Lower leg skin (tissue), 4 donors: Measurements from ENCODE around the gene HEATR5A. TPM values are rescaled to one million over a fixed set of nuclear protein-coding genes. Genes with fewer than 3 reads are reported as not detected.

Experiments
- DNase-seq, 2 donors: peaks; one replicate each; pipeline ENCODE4 v3.0.0-alpha.2; 2019; ENCODE audit warnings: low spot score in 2 of 2
- H3K4me3 ChIP-seq: fragments of 200-600 bp; sonication (generic); 2 replicates; pipeline ENCODE4 v1.5.1; 2017; ENCODE audit warnings: mild to moderate bottlenecking, low read depth; ENCODE audit not compliant: poor library complexity, severe bottlenecking
- POLR2A ChIP-seq, 2 donors: fragments of 450-650 bp; IDR thresholded peaks; one replicate each; pipeline ENCODE4 v1.6.1; 2016 to 2017; ENCODE audit warnings: antibody characterized with exemption in 2 of 2, mild to moderate bottlenecking in 1 of 2, moderate library complexity in 1 of 2
- WGBS, 2 donors: methylation state at CpG; one replicate each; pipeline ENCODE4 v1.1.5; 2018; 5-methylcytosine and 5-hydroxymethylcytosine counted together
- intact Hi-C: fragments of 100-400 bp; cut with DNase I; formaldehyde crosslinking; loops from one replicate; pipeline ENCODE4 v1.15.0; 2023; ENCODE audit warnings: low total_unique reads
- total RNA-seq, 4 donors: library from RNA; depleted of rRNA; stranded (reverse); fragments of >200 nt; gene quantifications; one replicate each; pipeline ENCODE4 v1.1.0, GENCODE V29; 2016
- TF ChIP-seq, protein P1 (sequence below), 3 donors: fragments of 450-650 bp; IDR thresholded peaks; one replicate each; pipeline ENCODE4 v1.5.1; 2016; ENCODE audit warnings: antibody characterized with exemption in 3 of 3, mild to moderate bottlenecking in 3 of 3, moderate library complexity in 2 of 3

HEATR5A gene
- total RNA-seq, 4 donors from 2014 or later, result 7.3 to 11.6 (median 9.8) TPM

DNA sequence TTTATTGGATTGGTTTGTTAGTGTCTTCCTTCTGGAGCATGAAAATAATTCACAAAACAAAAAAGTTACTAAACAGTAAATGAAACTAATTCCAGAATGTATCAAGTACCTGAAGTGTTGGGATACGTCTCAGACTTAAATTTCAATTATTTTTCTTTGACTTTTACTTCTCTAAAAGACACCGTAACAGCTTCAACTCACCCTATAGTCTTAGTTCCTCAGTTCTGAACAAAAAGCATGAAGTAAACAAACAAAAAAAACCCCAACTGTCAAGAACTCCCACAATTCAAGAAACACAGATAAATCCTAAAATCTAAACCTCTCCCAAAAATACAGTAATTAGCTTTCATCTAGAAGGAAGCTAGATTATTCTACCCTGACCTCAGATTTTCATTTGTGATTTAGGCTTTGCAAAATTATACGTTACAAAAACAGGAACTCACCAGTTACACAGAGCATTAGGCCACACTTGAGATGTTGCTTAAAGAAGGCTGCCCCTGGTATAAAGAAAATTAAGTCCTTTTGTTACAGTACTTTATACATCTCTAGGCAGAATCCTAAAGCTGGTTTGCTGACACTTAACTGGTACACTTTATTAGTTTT is 10.2 kb downstream of the HEATR5A start:
- H3K4me3 ChIP-seq, result no peak overlapping the region

DNA sequence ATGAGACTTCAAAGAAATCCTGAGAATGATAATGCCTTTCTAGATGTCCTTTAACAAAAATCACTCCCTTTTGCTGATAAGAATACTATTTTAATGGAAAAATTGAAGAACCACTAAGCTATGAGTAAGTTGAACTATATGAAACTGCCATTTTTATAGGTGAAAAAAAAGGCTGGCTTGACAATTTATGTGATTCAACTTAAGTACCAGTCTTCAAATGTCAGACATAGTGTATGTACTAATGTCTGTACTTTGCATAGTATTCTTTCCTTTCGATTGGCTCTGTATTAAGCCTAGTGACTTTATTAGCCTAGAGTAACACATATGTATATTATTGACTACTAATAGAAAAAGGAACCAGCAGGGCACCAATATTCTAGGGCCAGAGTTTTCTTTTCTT is 11.9 kb downstream of the HEATR5A start:
- WGBS, 2 donors, result 95 to 97% methylated on average over 1 of the region's 1 CpG
- TF ChIP-seq POLR2A (IDR thresholded peaks at IDR 0.05), result no peak
- TF ChIP-seq, protein P1, sequence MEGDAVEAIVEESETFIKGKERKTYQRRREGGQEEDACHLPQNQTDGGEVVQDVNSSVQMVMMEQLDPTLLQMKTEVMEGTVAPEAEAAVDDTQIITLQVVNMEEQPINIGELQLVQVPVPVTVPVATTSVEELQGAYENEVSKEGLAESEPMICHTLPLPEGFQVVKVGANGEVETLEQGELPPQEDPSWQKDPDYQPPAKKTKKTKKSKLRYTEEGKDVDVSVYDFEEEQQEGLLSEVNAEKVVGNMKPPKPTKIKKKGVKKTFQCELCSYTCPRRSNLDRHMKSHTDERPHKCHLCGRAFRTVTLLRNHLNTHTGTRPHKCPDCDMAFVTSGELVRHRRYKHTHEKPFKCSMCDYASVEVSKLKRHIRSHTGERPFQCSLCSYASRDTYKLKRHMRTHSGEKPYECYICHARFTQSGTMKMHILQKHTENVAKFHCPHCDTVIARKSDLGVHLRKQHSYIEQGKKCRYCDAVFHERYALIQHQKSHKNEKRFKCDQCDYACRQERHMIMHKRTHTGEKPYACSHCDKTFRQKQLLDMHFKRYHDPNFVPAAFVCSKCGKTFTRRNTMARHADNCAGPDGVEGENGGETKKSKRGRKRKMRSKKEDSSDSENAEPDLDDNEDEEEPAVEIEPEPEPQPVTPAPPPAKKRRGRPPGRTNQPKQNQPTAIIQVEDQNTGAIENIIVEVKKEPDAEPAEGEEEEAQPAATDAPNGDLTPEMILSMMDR (IDR thresholded peaks at IDR 0.05), result no peak
- no peak for DNase-seq
- no peak overlapping the region for H3K4me3 ChIP-seq
- intact Hi-C loops, result no loop called here

More for the DNA sequence above, 10.2 kb downstream of the HEATR5A start:
- DNase-seq, result no peak
- intact Hi-C loops, result no loop called here
- no peak for TF ChIP-seq POLR2A (IDR thresholded peaks at IDR 0.05)
- TF ChIP-seq, protein P1 (IDR thresholded peaks at IDR 0.05), result no peak
- 79 to 81% methylated on average over 3 of the region's 3 CpGs for WGBS, 2 donors

DNA sequence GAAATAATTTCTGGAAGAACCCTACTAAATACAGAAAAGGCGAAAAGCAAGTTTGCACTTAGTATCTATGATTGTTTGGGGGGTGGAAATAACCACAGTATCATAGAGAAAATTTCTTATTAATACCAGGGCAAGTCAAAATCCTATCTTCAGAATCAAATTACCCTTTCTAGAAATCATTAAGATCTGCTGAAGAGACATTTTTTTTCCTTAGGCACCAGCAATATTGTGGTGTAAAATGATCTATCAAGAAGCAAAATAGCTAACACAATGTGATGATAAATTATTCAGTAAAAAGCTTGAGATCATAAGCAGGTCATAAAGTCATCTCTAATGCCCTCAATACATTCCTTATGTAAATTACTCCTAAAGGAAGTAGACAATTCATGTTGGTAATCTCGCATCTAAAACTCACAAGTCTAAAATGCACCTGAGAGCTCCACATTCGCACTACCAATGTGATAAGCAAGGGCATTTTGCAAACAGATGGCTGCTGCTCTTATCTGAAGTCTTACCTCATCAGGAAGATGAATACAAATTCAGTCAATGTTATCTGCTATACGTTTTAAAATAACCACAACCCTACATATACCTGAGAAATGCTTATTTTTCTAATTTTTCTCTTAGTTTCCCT is 14.6 kb downstream of the HEATR5A start:
- no peak for DNase-seq
- intact Hi-C loops, result no loop called here
- TF ChIP-seq, protein P1 (IDR thresholded peaks at IDR 0.05), result no peak
- no peak for TF ChIP-seq POLR2A (IDR thresholded peaks at IDR 0.05)
- WGBS, 2 donors, result 83 to 86% methylated on average over 4 of the region's 4 CpGs
- H3K4me3 ChIP-seq, result no peak overlapping the region

DNA sequence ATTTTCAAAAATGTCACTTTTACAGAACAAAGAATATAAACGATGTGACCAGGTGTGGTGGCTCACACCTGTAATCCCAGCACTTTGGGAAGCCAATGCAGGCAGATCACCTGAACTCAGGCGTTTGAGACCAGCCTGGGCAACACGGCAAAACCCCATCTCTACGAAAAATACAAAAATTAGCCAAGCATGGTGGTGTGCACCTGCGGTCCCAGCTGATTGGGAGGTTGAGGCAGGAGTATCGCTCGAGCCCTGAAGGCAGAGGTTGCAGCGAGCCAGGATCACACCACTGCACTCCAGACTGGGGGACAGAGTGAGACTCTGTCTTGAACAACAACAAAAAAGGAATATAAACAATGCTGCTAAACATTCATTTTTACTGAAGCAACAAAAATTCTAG is 15.2 kb downstream of the HEATR5A start:
- DNase-seq, result no peak
- intact Hi-C loops, result no loop called here
- WGBS, 2 donors, result 98% methylated on average over 8 of the region's 8 CpGs
- TF ChIP-seq POLR2A (IDR thresholded peaks at IDR 0.05), result no peak
- TF ChIP-seq, protein P1 (IDR thresholded peaks at IDR 0.05), result no peak
- no peak overlapping the region for H3K4me3 ChIP-seq

DNA sequence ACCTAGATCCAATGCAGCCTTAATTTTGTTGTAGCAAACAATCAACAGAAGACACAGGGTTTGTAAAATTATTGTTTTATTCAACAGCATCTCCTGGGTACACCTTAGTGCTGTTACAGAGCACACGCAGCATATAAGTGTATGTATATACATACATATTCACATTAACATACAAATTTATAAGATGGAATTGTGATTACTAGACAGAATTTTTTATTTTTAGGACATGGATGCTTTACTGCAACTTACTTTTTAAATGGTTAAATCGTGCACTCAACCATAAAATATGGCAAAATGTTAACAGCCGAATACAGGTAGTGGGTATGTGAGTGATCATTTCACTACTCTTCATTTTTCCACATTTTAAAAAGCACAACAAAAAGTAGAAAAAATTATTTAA is 16.6 kb downstream of the HEATR5A start:
- no peak for DNase-seq
- TF ChIP-seq, protein P1 (IDR thresholded peaks at IDR 0.05), result no peak
- TF ChIP-seq POLR2A (IDR thresholded peaks at IDR 0.05), result no peak
- intact Hi-C loops, result no loop called here
- H3K4me3 ChIP-seq, result no peak overlapping the region
- 96% methylated on average over 3 of the region's 3 CpGs for WGBS, 2 donors
